GM18498 (cell line): ENCODE data around the gene LRRFIP2.

Source experiments
- ATAC-seq: cut with Tn5 transposase; IDR thresholded peaks from one replicate; pipeline ENCODE4 v1.9.1; 2021; ENCODE audit warnings: mild to moderate bottlenecking, moderate library complexity; ENCODE audit not compliant: unreplicated experiment

Gene LRRFIP2

DNA sequence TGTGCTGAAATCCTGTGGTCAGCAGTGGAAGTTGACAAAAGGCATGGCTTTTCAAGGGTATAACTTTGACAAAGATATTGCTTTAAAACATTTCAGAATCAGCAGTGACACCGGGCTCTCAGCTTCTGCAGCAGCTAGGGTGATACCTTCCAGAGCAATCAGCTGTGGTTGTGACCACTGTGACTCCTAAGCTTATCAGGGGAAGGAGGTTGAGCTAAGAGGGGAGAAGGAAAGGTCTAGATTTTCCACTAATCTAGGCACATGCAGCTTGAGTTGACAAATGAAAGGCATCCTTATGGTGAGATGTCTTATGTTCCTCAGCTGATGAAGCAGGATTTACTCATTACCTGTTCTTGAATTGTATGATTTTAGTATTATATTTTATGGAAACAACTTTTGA, 16.3 kb upstream of the LRRFIP2 start:
- no peak for ATAC-seq

DNA sequence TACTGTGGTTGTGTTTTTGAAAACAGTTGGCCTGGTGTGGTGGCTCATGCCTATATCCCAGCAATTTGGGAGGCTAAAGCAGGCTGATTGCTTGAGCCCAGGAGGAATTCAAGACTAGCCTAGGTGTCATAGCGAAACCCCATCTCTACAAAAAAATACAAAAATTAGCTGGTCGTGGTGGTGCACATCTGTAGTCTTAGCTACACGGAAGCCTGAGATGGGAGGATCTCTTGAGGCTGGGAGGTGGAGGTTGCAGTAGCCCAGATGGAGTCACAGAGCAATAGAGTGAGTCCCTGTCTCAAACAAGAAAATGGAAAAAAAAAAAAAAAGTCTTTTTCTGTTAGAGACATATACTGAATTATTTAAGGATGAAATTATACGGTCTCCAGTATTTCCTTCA, 14.7 kb upstream of the LRRFIP2 start:
- no peak for ATAC-seq

DNA sequence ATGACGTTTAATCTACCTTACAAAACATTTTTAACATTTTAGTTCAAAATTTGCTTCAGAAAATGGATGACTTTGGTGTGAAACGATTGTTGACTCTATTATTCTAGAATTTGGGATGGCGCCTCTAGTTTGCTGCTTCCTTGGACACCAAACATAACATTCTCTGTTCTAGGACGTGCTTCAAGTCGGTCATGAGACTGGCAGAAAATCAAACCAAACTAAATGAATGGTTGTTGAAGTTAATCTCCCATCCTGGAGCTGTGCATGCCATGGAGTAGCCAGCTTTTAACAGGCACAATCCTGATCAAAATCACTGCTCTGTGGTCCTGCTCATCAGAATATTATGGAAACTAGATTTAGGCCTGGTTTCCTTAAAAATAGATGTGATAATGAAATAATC, 9.6 kb upstream of the LRRFIP2 start:
- no peak for ATAC-seq

DNA sequence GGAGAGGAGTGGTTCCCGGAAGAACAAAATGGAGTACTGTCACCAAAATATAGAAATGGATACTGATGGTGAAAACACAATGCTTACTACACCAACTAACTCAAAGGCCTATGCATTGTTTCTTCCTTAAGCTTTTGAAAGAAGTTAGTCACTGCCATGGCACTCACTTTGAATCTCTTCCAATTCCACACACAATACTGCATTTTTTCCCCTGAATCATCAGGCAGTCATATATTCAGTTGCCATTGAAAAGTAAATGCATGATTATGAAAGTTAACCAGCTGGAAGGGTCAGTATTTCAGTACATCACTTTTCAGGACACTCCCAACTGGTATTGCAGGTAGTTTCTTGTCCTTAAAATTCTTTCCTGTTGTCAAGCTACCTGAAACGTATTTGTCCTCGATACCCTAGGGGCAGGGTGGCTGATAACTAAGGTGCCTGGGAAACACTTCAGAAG, 9.0 kb upstream of the LRRFIP2 start:
- no peak for ATAC-seq

DNA sequence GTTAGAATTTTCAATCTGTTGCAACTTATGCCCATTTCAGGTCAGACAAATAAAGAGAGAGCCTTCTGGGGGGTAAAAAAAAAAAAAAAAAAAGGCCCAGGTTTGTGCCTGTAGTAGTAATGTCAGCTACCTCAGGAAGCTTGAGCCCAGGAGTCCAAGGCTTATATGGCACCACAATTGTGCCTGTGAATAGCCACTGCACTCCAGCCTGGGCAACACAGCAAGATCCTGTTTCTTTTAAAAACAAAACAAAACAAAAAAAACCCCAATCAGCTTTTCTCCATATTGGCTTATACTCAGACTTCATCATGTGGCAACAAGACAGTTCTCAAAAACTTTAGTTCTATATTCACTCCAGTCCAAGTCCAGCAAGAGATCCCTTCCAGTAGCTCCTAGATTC, 8.4 kb upstream of the LRRFIP2 start:
- ATAC-seq = no peak

DNA sequence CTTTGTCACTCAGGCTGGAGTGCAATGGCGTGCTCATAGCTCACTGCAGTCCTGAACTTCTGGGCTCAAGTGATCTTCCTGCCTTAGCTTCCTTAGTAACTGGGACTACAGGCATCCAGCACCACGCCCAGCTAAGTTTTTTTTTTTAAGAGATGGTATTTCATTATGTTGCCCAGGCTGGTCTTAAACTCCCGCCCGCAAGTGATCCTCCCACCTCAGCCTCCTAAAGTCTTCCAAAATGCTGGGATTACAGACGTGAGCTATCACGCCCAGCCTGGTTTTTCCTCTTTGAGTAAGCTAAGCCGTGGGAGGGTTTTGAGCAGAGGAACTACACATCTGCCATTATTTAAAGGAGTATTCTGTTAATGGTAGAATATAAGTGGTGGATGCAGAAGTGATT, 7.4 kb upstream of the LRRFIP2 start:
- ATAC-seq = no peak

DNA sequence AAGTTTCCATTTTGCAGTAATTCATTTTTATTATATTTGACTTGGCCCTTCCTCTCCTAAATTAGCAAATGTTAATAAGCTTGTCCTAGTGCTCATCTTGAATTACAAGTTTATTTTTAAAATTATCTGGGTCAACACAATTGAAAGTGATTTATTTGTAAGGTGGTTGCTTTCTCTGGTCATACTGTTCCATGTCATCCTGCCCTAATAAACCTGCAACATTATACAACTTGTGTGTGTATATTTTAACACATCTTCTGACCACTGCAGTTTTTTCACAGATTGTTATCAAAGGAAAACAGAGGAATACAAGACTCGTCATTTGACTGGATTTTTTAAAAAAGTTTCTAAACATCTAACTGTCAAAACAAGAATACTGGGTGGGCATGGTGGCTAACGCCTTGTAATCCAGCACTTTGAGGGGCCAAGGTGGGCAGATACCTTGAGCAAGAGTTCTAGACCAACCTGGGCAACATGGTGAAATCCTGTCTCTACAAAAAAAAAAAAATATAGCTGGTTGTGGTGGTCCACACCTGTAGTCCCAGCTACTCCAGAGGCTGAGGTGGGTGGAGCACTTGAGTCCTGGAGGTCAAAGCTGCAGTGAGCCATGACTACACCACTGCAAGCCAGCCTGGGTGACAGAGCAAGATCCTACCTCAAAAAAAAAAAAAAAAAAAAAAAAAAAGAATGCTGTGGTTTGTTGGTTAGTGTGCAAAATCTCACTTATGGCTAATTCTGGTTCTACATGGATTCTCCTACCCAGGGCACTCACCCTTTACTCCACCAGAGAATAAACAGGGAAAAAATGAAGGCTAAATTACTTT, 5.0 kb upstream of the LRRFIP2 start:
- no peak for ATAC-seq

DNA sequence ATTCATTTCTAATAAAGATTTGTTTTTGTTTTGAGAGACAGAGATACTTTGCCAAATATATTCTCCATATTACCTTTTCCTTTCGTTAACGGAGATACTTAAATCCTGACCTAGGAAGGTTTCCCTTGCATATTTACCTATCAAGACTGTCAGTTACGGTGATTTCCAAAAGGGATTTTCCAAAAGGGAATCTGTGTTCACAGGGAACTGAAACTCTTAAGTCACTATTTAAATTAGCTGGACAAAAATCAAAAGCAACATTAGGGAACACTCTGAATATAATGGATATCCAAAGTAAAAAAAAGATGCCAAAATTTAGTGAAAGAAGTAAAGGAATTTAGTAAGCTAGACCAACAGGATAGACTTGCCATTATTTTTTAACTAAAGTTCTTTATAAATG, 576 bp downstream of the LRRFIP2 start:
- ATAC-seq = no peak

DNA sequence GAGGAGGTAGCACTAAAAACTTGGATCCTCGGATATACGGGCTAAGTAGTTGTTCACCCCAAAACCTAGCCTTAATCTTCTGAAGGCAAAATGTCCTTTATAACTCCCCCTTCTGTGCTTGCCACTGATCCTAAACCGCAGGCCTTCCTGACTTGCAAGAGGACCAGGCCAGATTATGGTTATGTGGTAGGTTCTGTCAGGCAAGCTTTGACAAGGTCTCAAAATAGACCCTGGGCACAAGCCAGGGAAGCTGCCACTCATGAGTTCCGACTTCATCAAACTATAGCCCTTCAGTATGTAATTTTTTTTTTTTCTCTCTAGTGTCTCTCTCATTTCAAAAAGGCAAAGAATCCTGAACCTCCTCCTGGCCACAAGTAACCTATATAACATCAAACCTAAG, 3.2 kb downstream of the LRRFIP2 start:
- no peak for ATAC-seq

GRCh38 chr3:37170513-37170912, 3.9 kb downstream of the LRRFIP2 start:
- no peak for ATAC-seq

DNA sequence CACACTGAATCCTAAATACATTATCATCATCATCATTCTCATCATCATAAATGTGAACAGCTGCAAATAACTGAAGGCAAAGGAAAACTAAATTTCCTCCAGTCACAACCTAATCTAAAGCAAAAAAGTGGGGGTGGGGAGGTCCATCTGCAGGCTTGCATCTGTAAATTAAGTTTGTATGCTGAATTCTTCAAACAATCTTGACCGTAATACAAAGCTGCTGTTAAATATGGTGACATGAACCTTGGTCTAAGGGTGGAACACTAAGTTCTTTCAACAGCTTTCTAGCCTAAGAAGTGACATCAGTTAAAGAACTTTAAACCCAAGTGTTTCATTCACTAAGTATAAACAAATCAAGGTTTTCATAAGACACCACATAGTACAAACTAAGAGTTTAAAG, 4.3 kb downstream of the LRRFIP2 start:
- no peak for ATAC-seq

GRCh38 chr3:37168896-37169295, 5.5 kb downstream of the LRRFIP2 start:
- no peak for ATAC-seq

DNA sequence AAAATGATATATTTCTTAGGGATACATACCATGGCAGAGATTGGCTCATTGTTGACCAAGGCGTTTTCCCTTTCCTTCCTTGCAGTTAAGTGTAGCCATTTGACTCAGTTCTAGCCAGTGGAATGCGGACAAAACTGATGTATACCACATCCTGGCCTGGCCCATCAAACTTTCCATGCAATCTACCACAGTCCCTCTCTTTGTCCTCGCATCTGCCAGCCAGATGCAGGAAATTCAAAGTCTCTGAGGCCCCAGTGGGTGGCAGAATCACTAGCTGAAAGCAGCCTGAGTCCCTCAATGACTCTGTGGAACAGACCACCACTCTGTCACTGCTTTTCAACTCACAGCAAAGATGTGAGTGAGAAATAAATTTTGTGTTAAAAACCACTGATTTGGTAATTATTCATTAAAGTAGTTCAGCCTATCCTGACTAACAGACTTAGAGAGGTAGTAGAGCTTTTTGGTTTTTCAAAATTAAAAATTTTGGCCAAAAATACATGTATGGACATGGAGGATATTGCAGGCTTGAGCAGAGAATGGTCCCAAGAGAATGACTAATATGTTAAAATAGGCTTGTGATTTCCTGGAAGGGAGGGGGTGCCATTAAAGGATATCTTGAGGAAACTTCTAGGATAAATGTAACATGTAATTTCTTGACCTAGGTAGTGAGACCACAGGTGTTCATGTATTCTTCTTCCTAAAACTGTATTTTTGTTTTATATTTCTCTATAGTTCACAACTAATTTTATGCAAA, 10.9 kb downstream of the LRRFIP2 start:
- peak; percentile 35 for ATAC-seq

DNA sequence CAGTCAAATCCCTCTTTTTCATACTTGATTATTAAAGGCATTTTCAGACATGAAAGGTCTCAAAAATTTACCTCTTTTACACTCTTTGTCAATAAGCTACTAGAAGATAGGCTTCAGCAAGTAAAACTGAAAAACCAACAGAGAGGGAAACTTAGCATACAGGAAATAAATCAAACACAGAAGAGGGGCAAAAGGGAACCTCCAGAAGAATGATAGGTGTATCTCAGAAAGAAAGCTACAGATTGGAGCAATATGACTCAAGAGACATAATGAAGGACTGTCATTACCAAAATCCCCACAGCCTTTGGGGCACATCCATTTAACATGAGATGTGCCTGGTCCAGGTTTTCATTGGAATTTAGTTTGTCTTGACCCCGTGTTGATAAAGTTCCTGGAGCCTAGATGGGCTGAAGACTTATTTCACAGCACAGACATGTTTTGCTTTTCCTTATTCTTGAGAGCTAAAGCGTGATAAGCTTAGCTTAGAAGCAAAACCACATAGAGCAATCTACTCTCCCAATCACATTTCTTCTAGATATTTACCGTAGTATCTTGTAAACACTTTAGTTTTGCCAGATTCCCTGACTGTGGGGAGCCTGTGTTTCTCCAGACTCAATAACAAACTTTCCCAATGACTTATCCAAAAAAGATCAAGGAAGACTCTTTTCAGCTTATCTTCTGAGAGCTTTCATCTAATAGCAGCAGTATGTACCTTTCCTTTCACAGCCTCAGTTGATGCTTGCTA, 11.7 kb downstream of the LRRFIP2 start:
- peak; percentile 69 for ATAC-seq

GRCh38 chr3:37161351-37161750, 13.0 kb downstream of the LRRFIP2 start:
- no peak for ATAC-seq

DNA sequence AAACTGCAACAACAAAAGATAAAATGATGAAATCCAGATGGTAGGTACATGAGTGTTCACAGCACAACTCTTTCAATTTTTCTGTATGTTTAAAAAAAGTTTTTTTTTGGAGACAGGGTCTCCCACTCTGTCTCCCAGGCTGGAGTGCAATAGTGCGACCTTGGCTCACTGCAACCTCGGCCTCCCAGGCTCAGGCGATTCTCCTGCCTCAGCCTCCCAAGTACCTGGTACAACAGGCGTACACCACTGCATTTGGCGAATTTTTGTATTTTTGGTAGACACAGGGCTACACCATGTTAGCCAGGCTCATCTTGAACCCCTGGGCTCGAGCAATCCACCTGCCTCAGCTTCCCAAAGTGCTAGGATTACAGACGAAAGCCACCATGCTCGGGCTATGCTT, 18.6 kb downstream of the LRRFIP2 start:
- ATAC-seq = no peak

GRCh38 chr3:37154668-37155314, 19.6 kb downstream of the LRRFIP2 start:
- ATAC-seq = no peak

GRCh38 chr3:37150621-37151020, 23.8 kb downstream of the LRRFIP2 start:
- no peak for ATAC-seq

DNA sequence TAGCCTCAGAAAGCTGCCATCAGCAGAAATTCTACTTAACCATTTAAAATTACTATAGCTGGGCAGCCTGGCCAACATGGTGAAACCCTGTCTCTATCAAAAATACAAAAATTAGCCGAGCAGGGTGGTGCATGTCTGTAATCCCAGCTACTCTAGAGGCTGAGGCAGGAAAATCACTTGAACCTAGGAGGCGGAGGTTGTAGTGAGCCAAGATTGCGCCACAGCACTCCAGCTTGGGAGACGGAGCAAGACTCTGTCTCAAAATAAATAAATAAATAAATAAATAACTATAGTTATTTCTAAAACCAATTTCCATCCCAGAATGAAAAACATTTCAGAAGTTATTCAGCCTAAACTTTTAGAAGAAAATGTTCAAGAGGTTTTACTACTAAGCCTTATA, 25.1 kb downstream of the LRRFIP2 start:
- ATAC-seq = no peak

- no peak for ATAC-seq
Measured at GRCh38 chr3:37148208-37148607, 26.2 kb downstream of the LRRFIP2 start.

DNA sequence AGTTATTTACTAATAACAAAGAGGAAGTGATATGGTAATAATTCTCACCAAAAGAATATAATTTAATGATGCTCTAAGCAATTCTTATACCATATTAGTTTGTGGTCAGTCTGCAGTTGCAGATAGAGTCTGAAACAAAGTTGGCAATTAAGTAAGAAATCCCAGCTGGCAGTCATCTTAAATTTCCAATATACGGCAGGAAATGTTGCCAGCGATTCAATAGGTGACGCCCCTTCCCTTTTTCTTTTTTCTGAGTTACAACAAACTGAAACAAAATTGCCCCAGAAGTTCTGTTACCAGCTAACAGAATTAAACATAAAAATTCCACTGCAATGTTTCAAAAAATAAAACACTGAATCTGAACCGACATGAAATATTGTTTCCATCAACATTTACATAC, 26.7 kb downstream of the LRRFIP2 start:
- ATAC-seq = no peak
